ENCODE measurements around the gene OGFOD3. TPM values are rescaled to one million over a fixed set of nuclear protein-coding genes. Genes with fewer than 3 reads are reported as not detected.

The OGFOD3 gene
- total and polyA plus RNA-seq, 2 donors (not counting 3 experiments of a cell fraction or from before 2014, with no cell fraction given) = 31.7 to 34.8 TPM

DNA sequence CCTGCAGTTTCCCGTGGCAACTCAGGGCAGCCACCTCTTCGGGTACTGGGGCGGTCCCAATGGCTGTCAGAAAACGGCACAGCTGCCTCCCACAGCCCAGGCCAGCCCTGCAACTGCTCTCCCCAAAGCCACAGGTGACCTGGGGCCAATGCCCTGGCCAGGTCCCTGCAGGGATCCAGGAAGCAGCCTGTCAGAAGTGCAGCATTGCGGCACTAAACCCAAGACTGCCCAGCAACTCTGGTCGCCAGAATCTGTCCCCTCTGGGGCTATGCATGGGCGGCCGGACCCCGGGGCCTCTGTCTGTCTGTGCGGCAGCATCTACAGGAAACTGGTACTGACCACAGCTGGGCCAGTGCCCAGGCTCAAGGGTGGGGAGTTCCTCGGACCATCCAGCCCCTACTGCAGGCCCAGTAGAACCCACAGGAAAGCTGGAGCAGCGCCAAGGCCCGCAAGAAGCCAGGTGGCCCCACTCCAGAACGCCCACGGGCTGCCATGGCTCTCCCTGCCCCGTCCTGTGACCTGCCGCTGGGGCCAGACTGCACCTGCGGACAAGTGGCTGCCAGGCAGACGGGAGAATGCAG lies 26.6 kb upstream of the OGFOD3 start:
- no peak overlapping the region for H3K4me3 ChIP-seq (replicated peaks in 1 of 3; ENCODE audit: insufficient read depth in 1 of 3, low read depth in 1 of 3, low read length in 3 of 3)
- H3K4me2 ChIP-seq (ENCODE audit: insufficient read depth, low read length) = no peak overlapping the region
- DNase-seq (ENCODE audit: low read depth, low spot score) (no peak), FAIRE-seq (no peak)
- ChIA-PET CTCF (no interaction called here), POLR2A (no interaction called here)
- no peaks in the 10 kb centered on the region for H3K4me1 ChIP-seq (ENCODE audit: control insufficient read depth, extremely low read depth, insufficient read depth, low read length)
- peaks cover 3% of the 10 kb centered on the region for H3K79me2 ChIP-seq (ENCODE audit: control insufficient read depth, insufficient read depth, low read length)
- TF ChIP-seq JUN (IDR thresholded peaks at IDR 0.05; ENCODE audit: borderline replicate concordance, insufficient read depth, insufficient read length, low read depth) = no peak
- TF ChIP-seq, protein P1, sequence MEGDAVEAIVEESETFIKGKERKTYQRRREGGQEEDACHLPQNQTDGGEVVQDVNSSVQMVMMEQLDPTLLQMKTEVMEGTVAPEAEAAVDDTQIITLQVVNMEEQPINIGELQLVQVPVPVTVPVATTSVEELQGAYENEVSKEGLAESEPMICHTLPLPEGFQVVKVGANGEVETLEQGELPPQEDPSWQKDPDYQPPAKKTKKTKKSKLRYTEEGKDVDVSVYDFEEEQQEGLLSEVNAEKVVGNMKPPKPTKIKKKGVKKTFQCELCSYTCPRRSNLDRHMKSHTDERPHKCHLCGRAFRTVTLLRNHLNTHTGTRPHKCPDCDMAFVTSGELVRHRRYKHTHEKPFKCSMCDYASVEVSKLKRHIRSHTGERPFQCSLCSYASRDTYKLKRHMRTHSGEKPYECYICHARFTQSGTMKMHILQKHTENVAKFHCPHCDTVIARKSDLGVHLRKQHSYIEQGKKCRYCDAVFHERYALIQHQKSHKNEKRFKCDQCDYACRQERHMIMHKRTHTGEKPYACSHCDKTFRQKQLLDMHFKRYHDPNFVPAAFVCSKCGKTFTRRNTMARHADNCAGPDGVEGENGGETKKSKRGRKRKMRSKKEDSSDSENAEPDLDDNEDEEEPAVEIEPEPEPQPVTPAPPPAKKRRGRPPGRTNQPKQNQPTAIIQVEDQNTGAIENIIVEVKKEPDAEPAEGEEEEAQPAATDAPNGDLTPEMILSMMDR (IDR thresholded peaks at IDR 0.05; ENCODE audit: extremely low read depth in 1 of 2, insufficient read depth in 1 of 2, low read depth in 1 of 2, low read length in 2 of 2) = no peak
- TF ChIP-seq EZH2 (IDR thresholded peaks at IDR 0.05; ENCODE audit: borderline replicate concordance, low read depth, low read length, severe bottlenecking) = no peak
- no peak for TF ChIP-seq GATA2 (IDR thresholded peaks at IDR 0.05; ENCODE audit: insufficient read depth, insufficient read length, low read depth, low read length)
- TF ChIP-seq, protein P2, sequence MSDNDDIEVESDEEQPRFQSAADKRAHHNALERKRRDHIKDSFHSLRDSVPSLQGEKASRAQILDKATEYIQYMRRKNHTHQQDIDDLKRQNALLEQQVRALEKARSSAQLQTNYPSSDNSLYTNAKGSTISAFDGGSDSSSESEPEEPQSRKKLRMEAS (IDR thresholded peaks at IDR 0.05; ENCODE audit: insufficient read depth, insufficient read length) = no peak
- TF ChIP-seq FOS (IDR thresholded peaks at IDR 0.05; ENCODE audit: borderline replicate concordance, insufficient read depth, low read length) = no peak
- no peak for TF ChIP-seq POLR2A (IDR thresholded peaks at IDR 0.05; ENCODE audit: low read depth, low read length)
- TF ChIP-seq POLR2AphosphoS5 (IDR thresholded peaks at IDR 0.05; ENCODE audit: insufficient read depth, low read depth, low read length) = no peak
- TF ChIP-seq MYC (IDR thresholded peaks at IDR 0.05; ENCODE audit: low read depth, low read length) = no peak
- peaks cover 0 to 13% of the 10 kb centered on the region in 2 experiments for H3K36me3 ChIP-seq (ENCODE audit: control insufficient read depth in 2 of 2, extremely low read depth in 1 of 2, insufficient read depth in 2 of 2, low read length in 2 of 2)
- BruUV-seq (replicated peaks) = no TSS peak
- no peaks in the 10 kb centered on the region for H3K27me3 ChIP-seq (ENCODE audit: control insufficient read depth in 2 of 2, insufficient read depth in 2 of 2, low read length in 2 of 2)
- no peak overlapping the region for H2AFZ ChIP-seq (ENCODE audit: low read depth, low read length)
- H3K9me3 ChIP-seq (replicated peaks; ENCODE audit: control insufficient read depth, insufficient read depth, low read length) = no peaks in the 10 kb centered on the region
- H3K9ac ChIP-seq (replicated peaks; ENCODE audit: extremely low read depth, insufficient read depth, low read length) = no peak overlapping the region
- no peaks in the 10 kb centered on the region for H3K9me1 ChIP-seq (replicated peaks; ENCODE audit: control insufficient read depth, extremely low read depth, insufficient read depth, low read length)
- intact Hi-C loops (cut with micrococcal nuclease) = no loop called here
- H4K20me1 ChIP-seq (replicated peaks; ENCODE audit: control insufficient read depth, extremely low read depth, insufficient read depth, low read length) = no peaks in the 10 kb centered on the region
- dilution Hi-C loops (cut with MboI; ENCODE audit: extremely low pct_ligation_motif_present, low sequenced_read_pairs) = no loop called here
- no peak overlapping the region for H3K27ac ChIP-seq (ENCODE audit: insufficient read depth, low read depth, low read length)

All from endothelial cell of umbilical vein (primary cell).